HCT116 (cell line): ENCODE data around the gene SIGLEC11. TPM values are rescaled to one million over a fixed set of nuclear protein-coding genes. Genes with fewer than 3 reads are reported as not detected.

ENCODE experiments used
- ATAC-seq: fragments of 200-7000 bp; cut with Tn5 transposase; 2 replicates; pipeline ENCODE4 v1.9.1; 2020; ENCODE audit warnings: mild to moderate bottlenecking, moderate library complexity
- BruUV-seq: library from RNA; stranded (reverse); fragments of 400-500 nt; replicated peaks from 2 replicates; lab custom pipeline; 2021; lab: Mats Ljungman, UMichigan
- CTCF ChIA-PET: fragments of 300-600 bp; sonication (Branson Sonifier 250); formaldehyde crosslinking; loops from one replicate; lab custom pipeline; 2021; ENCODE audit warnings: antibody characterized with exemption; lab: Charles Lee
- POLR2A ChIA-PET: fragments of 300-600, 350-600 bp; sonication (Branson Sonifier 250); formaldehyde crosslinking; loops from one replicate; lab custom pipeline; 2021; ENCODE audit warnings: antibody characterized with exemption; lab: Charles Lee
- RAD21 ChIA-PET, 2 experiments: fragments of 300-600 bp; sonication (Branson Sonifier 250); formaldehyde crosslinking; loops; one replicate each; lab custom pipeline; 2023; ENCODE audit warnings: low total read pairs in 2 of 2; ENCODE audit not compliant: uncharacterized antibody in 2 of 2, unreplicated experiment in 2 of 2, low non-redundant PET in 1 of 2; lab: Charles Lee
- DNase-seq: peaks from one replicate; pipeline ENCODE4 v3.0.0-alpha.2; 2010; ENCODE audit warnings: low read depth, low spot score
- H2AFZ ChIP-seq: fragments of 200-600 bp; shearing (Covaris generic), sonication (generic); 2 replicates; pipeline ENCODE4 v1.6.1; 2017; ENCODE audit warnings: low read depth, mixed run types, mixed read lengths, antibody characterized with exemption, low read length; ENCODE audit not compliant: poor library complexity, severe bottlenecking
- H3K27ac ChIP-seq: 2 replicates; pipeline ENCODE4 v1.5.1; 2012; ENCODE audit warnings: low read depth, low read length
- H3K27me3 ChIP-seq: fragments of 200-600 bp; sonication (generic); 2 replicates; pipeline ENCODE4 v1.6.1; 2016; ENCODE audit warnings: mixed run types, low read length, mixed read lengths; ENCODE audit not compliant: insufficient read depth
- H3K36me3 ChIP-seq, 2 experiments: fragments of 200-500 bp in 1 of 2; fragments of 200-600 bp in 1 of 2; sonication (Bioruptor generic) in 1 of 2; sonication (generic) in 1 of 2; 2 replicates each; pipeline versions ENCODE4 v1.5.1 to v1.6.1; 2014 to 2016; ENCODE audit warnings: low read length in 2 of 2, inconsistent platforms in 1 of 2, mixed read lengths in 1 of 2, mixed run types in 1 of 2; ENCODE audit not compliant: insufficient read depth in 2 of 2, control insufficient read depth in 1 of 2
- H3K4me1 ChIP-seq, 2 experiments: fragments of 200-600 bp in 1 of 2; sonication (generic) in 1 of 2; 2 replicates each; pipeline versions ENCODE4 v1.5.1 to v1.6.1; 2012 to 2017; ENCODE audit warnings: low read length in 2 of 2, inconsistent platforms in 1 of 2, mild to moderate bottlenecking in 1 of 2, mixed read lengths in 1 of 2, mixed run types in 1 of 2, moderate library complexity in 1 of 2; ENCODE audit not compliant: insufficient read depth in 2 of 2, control insufficient read depth in 1 of 2
- H3K4me2 ChIP-seq: fragments of 200-600 bp; sonication (generic); 2 replicates; pipeline ENCODE4 v1.6.1; 2017; ENCODE audit warnings: mixed run types, low read length, mixed read lengths
- H3K4me3 ChIP-seq, 2 experiments: fragments of 200-600 bp in 1 of 2; sonication (generic) in 1 of 2; replicated peaks in 1 of 2; 2 replicates each; pipeline ENCODE4 v1.5.1; 2011 to 2016; ENCODE audit warnings: low read length in 2 of 2, control low read depth in 1 of 2, low read depth in 1 of 2, mild to moderate bottlenecking in 1 of 2, mixed read lengths in 1 of 2, mixed run types in 1 of 2
- H3K79me2 ChIP-seq: fragments of 200-600 bp; sonication (generic); 2 replicates; pipeline ENCODE4 v1.6.1; 2017; ENCODE audit warnings: mild to moderate bottlenecking, mixed run types, low read length, moderate library complexity, mixed read lengths; ENCODE audit not compliant: insufficient read depth
- H3K9ac ChIP-seq: fragments of 200-600 bp; sonication (generic); 2 replicates; pipeline ENCODE4 v1.6.1; 2016; ENCODE audit warnings: low read length, mixed read lengths
- H3K9me2 ChIP-seq: fragments of 200-600 bp; sonication (generic), shearing (Covaris generic); 2 replicates; pipeline ENCODE4 v1.6.1; 2017; ENCODE audit warnings: mixed run types, mild to moderate bottlenecking, moderate library complexity; ENCODE audit not compliant: insufficient read depth
- H3K9me3 ChIP-seq, 2 experiments: fragments of 200-500 bp in 1 of 2; fragments of 200-600 bp in 1 of 2; sonication (Bioruptor generic) in 1 of 2; sonication (generic) in 1 of 2; 2 replicates each; pipeline ENCODE4 v1.6.1; 2014 to 2017; ENCODE audit warnings: low read length in 2 of 2, mixed read lengths in 2 of 2, inconsistent platforms in 1 of 2, low read depth in 1 of 2, mild to moderate bottlenecking in 1 of 2, mixed run types in 1 of 2, moderate library complexity in 1 of 2; ENCODE audit not compliant: control insufficient read depth in 1 of 2, insufficient read depth in 1 of 2
- H4K20me1 ChIP-seq: fragments of 200-600 bp; sonication (generic), shearing (Covaris generic); 2 replicates; pipeline ENCODE4 v1.6.1; 2017; ENCODE audit warnings: mixed run types, mild to moderate bottlenecking, moderate library complexity; ENCODE audit not compliant: insufficient read depth
- CBX3 ChIP-seq: IDR thresholded peaks from 2 replicates; pipeline ENCODE4 v1.6.1; 2012; ENCODE audit warnings: low read depth
- CEBPB ChIP-seq: IDR thresholded peaks from 2 replicates; pipeline ENCODE4 v1.6.1; 2012; ENCODE audit warnings: low read depth
- CTCF ChIP-seq, 3 experiments: fragments of 200-600 bp in 1 of 3; sonication (generic) in 1 of 3; IDR thresholded peaks in 2 of 3; conservative IDR thresholded peaks in 1 of 3; 2 replicates each; pipeline ENCODE4 v1.5.1; 2012 to 2017; ENCODE audit warnings: low read depth in 2 of 3, low read length in 2 of 3, antibody characterized with exemption in 1 of 3, borderline replicate concordance in 1 of 3, control low read depth in 1 of 3, mild to moderate bottlenecking in 1 of 3, mixed read lengths in 1 of 3, mixed run types in 1 of 3, moderate library complexity in 1 of 3; ENCODE audit not compliant: insufficient read depth in 1 of 3
- EGR1 ChIP-seq: IDR thresholded peaks from 2 replicates; pipeline ENCODE4 v1.6.1; 2012; ENCODE audit warnings: low read depth
- ELF1 ChIP-seq: IDR thresholded peaks from 2 replicates; pipeline ENCODE4 v1.6.1; 2012; ENCODE audit warnings: low read depth, borderline replicate concordance
- EZH2 ChIP-seq: fragments of 200-600 bp; sonication (generic); IDR thresholded peaks from 2 replicates; pipeline ENCODE4 v1.6.1; 2017; ENCODE audit warnings: antibody characterized with exemption, mixed run types
- EZH2phosphoT487 ChIP-seq: fragments of 200-600 bp; IDR thresholded peaks from 2 replicates; pipeline ENCODE4 v1.6.1; 2018; ENCODE audit warnings: antibody characterized with exemption, borderline replicate concordance
- JUND ChIP-seq: IDR thresholded peaks from 2 replicates; pipeline ENCODE4 v1.6.1; 2012
- MAX ChIP-seq: IDR thresholded peaks from 2 replicates; pipeline ENCODE4 v1.6.1; 2012
- POLR2AphosphoS5 ChIP-seq: IDR thresholded peaks from 2 replicates; pipeline ENCODE4 v1.6.1; 2011; ENCODE audit warnings: mild to moderate bottlenecking, low read depth, low read length, moderate library complexity
- RAD21 ChIP-seq: IDR thresholded peaks from 2 replicates; pipeline ENCODE4 v1.6.1; 2012; ENCODE audit warnings: low read depth, mild to moderate bottlenecking
- REST ChIP-seq: IDR thresholded peaks from 2 replicates; pipeline ENCODE4 v1.6.1; 2012; ENCODE audit warnings: low read depth
- SP1 ChIP-seq: IDR thresholded peaks from 2 replicates; pipeline ENCODE4 v1.6.1; 2012; ENCODE audit warnings: low read depth
- SRF ChIP-seq: IDR thresholded peaks from 2 replicates; pipeline ENCODE4 v1.6.1; 2012; ENCODE audit warnings: low read depth
- TCF7L2 ChIP-seq: IDR thresholded peaks from 2 replicates; pipeline ENCODE4 v1.7.0; 2011; ENCODE audit warnings: borderline replicate concordance, inconsistent platforms; ENCODE audit not compliant: insufficient read depth, insufficient read length; ENCODE audit errors: extremely low read depth
- ZBTB33 ChIP-seq: IDR thresholded peaks from 2 replicates; pipeline ENCODE4 v1.6.1; 2011; ENCODE audit warnings: mild to moderate bottlenecking, low read length, moderate library complexity; ENCODE audit not compliant: insufficient replicate concordance; ENCODE audit errors: extremely low read depth
- ZNF274 ChIP-seq: fragments of 200-500 bp; sonication (Bioruptor generic); IDR thresholded peaks from 2 replicates; pipeline ENCODE4 v1.6.1; 2014; ENCODE audit warnings: mild to moderate bottlenecking, low read depth, low read length, inconsistent platforms
- intact Hi-C: fragments of 100-400 bp; cut with micrococcal nuclease; formaldehyde crosslinking; loops from 2 replicates; pipeline ENCODE4 v1.10.0; 2022
- total RNA-seq: library from RNA; stranded (reverse); gene quantifications from one replicate; pipeline ENCODE4 v1.2.1, GENCODE V29; 2021; ENCODE audit not compliant: unreplicated experiment
- TF ChIP-seq, protein P1 (sequence below): IDR thresholded peaks from 2 replicates; pipeline ENCODE4 v1.6.1; 2012

The SIGLEC11 gene
- total RNA-seq, 1 experiment from 2014 or later = not detected

- TF ChIP-seq REST = no peak
- no peak for TF ChIP-seq EZH2
- TF ChIP-seq JUND = no peak
- TF ChIP-seq, protein P1, sequence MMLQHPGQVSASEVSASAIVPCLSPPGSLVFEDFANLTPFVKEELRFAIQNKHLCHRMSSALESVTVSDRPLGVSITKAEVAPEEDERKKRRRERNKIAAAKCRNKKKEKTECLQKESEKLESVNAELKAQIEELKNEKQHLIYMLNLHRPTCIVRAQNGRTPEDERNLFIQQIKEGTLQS = no peak
- TF ChIP-seq CBX3 = no peak
- TF ChIP-seq SRF = no peak
- no peak for TF ChIP-seq CTCF (IDR thresholded peaks at IDR 0.05 in 2 of 3, conservative IDR thresholded peaks at IDR 0.05 in 1 of 3; ENCODE audit: borderline replicate concordance in 1 of 3, insufficient read depth in 1 of 3, low read depth in 2 of 3, low read length in 2 of 3)
- no peak for TF ChIP-seq EZH2phosphoT487
- TF ChIP-seq POLR2AphosphoS5 = no peak
These were observed 47.0 kb upstream of the SIGLEC11 start (continued) for GRCh38 chr19:50007947-50008346.

DNA sequence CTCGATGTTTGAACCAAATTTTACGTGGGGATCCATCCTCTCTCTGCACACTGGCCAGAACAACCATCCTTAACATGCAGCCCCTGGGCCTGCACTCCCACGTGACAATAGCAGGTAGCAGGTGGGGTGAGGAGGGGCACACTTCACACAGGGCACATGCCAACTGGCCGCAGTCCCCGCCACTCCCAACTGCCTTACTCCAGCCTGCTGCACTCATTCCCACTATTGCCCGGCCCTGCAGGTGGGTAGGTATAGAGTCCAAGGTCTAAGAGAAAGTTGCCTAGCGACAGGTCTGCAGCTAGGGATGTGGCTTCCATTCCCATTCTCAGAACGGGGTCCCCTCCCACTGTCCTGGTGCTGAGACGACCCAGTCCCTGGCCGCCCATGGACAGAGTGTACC is 46.2 kb upstream of the SIGLEC11 start:
- Histone ChIP-seq H3K9ac (no peak overlapping the region), H3K4me1 (peaks cover 26 to 33% of the 10 kb centered on the region in 2 experiments), H3K9me2 (no peaks in the 10 kb centered on the region), H3K79me2 (peaks cover 6% of the 10 kb centered on the region; the same call in 1 of the 2 replicates), H3K27me3 (no peaks in the 10 kb centered on the region), H3K4me3 (no peak overlapping the region), H3K9me3 (no peaks in the 10 kb centered on the region), H3K27ac (no peak overlapping the region), H2AFZ (no peak overlapping the region), H3K36me3 (peaks cover 15 to 20% of the 10 kb centered on the region in 2 experiments; a peak in 3 of 4 replicates), H4K20me1 (0 out of 2 replicates have a peak, but pooled peaks cover 4% of the 10 kb centered on the region), H3K4me2 (no peak overlapping the region)
- intact Hi-C loops = no loop called here
- ChIA-PET CTCF (no interaction called here), POLR2A (no interaction called here), RAD21 (no interaction called here)
- ATAC-seq = no peak
- no peak for DNase-seq
- BruUV-seq = TSS peak; percentile 14
- TF ChIP-seq EGR1 = no peak
- TF ChIP-seq TCF7L2 = no peak
- no peak for TF ChIP-seq ZBTB33
- TF ChIP-seq ZNF274 = no peak
- TF ChIP-seq MAX = no peak
- no peak for TF ChIP-seq EZH2
- TF ChIP-seq SRF = no peak
- no peak for TF ChIP-seq ELF1
- no peak for TF ChIP-seq RAD21
- TF ChIP-seq CBX3 = no peak
- no peak for TF ChIP-seq POLR2AphosphoS5
- TF ChIP-seq SP1 = no peak
- TF ChIP-seq EZH2phosphoT487 = no peak
- no peak for TF ChIP-seq CEBPB
